GM18505 (cell line): Measurements from ENCODE around the gene MTX3.

ENCODE experiments used
- ATAC-seq: cut with Tn5 transposase; IDR thresholded peaks from one replicate; pipeline ENCODE4 v1.9.1; 2021; ENCODE audit not compliant: unreplicated experiment
- POLR2A ChIP-seq: IDR thresholded peaks from 4 replicates; pipeline ENCODE4 v1.6.1; 2011; ENCODE audit warnings: borderline replicate concordance; ENCODE audit not compliant: insufficient read depth, insufficient read length; ENCODE audit errors: extremely low read depth

The MTX3 gene

GRCh38 chr5:79990598-79991507 lies at the start of gene MTX3:
MTX3 (minus strand) TSS chr5:79991262; CDS start chr5:79991238, 24 bp downstream.
- peak; percentile 85 for ATAC-seq
- TF ChIP-seq POLR2A = peak; percentile 84

DNA sequence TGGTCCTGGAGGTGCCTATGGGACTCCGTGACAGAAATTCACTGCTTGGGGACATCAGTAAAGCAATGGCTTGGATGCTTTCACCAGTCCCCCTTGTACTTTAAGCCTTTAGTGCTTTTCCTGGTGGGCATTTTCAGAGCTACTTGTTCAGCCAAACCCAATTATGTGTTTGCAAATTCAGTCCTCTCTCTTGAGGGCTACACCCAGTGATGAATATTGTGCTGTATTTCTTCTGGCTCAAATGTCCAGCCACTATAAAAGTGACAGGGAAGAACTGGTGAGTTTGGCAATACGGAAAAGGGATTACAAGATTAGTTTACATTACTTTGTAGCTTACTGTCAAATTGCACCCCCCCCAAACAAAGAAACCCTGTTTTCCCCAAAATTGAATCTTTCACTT lies 48.6 kb upstream of the MTX3 start:
- ATAC-seq = no peak
- TF ChIP-seq POLR2A = no peak

- TF ChIP-seq POLR2A = no peak
- no peak for ATAC-seq
Observed at GRCh38 chr5:80037366-80037765, 46.3 kb upstream of the MTX3 start.

DNA sequence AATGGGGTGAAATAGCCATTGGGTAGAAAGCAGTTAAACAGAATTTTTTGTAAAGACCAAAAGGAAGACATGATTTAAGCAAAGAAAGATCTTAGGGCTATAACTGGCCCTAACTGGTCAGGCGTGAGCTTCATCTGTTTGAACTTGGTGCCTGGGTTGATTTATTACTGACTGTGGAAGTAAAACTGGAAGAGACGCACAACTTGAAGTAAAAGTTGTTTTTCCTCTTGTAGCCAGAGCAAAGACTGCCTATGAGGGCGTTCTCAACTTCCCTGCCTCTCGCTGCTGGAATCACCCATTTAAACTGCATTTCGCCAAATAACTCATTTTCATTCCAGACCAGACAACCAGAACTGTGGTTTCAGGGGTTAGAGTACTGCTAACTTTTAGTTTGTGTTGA lies 45.6 kb upstream of the MTX3 start:
- ATAC-seq = no peak
- TF ChIP-seq POLR2A = no peak

DNA sequence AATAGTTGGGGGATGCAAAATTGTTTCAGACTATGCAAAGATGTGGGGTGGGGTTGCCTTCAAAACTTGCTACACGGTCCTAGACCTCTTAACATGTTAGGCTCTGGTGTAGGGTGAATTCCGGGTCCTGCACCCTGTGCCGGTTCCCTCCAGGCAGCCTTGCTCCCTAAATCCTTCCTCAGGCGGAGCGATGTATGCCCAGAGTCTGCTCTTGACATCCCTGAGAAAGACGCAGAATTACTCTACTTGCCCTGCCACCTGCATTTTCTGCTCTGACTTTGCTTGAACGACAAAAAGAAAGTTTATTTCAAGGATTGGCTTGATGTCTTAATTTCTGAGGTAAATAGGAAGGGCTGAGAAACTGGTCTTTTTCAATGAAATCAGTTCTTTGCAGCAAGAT lies 44.8 kb upstream of the MTX3 start:
- no peak for ATAC-seq
- no peak for TF ChIP-seq POLR2A

- no peak for ATAC-seq
- TF ChIP-seq POLR2A = no peak
Observed at GRCh38 chr5:80034962-80035821, 44.1 kb upstream of the MTX3 start, which contains the start of gene THBS4. THBS4 (plus strand) TSS chr5:80035348; CDS start chr5:80035538, 190 bp downstream.

GRCh38 chr5:80034559-80034958 lies 43.5 kb upstream of the MTX3 start:
- no peak for ATAC-seq
- TF ChIP-seq POLR2A = no peak

GRCh38 chr5:80033513-80033912 lies 42.5 kb upstream of the MTX3 start:
- no peak for TF ChIP-seq POLR2A
- ATAC-seq = no peak

GRCh38 chr5:80031109-80031508 lies 40.0 kb upstream of the MTX3 start:
- no peak for TF ChIP-seq POLR2A
- no peak for ATAC-seq

GRCh38 chr5:80026841-80027240 lies 35.8 kb upstream of the MTX3 start:
- ATAC-seq = no peak
- no peak for TF ChIP-seq POLR2A

DNA sequence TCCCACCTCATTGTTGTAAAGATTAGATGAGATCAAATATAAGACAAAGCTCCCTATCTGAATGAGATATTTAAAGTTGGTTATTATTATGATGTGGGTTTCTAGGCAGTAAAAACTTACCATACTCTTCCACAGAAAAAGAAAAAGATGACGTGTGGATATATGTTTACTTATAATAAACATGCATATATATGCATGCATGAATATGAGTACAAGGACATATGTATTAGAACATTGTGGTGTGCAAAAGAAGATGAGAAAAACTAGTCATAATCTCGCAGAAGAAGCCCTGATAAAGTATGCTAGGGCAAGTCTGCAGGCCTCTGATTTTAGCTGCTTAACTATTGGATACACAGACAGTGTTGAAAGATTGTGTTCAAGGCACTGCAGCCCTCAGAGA lies 34.0 kb upstream of the MTX3 start:
- no peak for ATAC-seq
- no peak for TF ChIP-seq POLR2A

DNA sequence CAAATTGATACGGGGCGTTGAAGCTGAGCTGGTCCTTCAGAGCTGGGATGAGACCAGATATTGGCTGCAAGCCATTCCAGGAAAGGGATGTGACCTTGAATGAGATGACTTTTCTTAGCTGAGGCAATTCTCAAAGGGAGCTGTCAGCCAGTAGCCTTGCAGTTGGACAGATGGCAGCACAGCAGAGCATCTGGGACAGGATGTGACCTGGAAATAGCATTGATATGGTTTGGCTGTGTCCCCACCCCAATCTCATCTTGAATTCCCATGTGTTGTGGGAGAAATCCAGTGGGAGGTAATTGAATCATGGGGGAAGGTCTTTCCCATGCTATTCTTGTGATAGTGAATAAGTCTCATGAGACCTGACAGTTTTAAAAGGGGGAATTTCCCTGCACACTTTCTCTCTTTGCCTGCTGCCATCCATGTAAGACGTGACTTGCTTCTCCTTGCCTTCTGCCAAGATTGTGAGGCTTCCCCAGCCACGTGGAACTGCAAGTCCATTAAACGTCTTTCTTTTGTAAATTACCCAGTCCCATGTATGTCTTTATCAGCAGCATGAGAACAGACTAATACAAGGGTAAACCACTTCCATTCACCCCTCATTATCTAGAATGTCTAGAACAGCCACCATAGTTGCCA lies 19.8 kb upstream of the MTX3 start:
- TF ChIP-seq POLR2A = no peak
- no peak for ATAC-seq
